ENCODE results near the gene OR9A2.

Gene OR9A2

DNA sequence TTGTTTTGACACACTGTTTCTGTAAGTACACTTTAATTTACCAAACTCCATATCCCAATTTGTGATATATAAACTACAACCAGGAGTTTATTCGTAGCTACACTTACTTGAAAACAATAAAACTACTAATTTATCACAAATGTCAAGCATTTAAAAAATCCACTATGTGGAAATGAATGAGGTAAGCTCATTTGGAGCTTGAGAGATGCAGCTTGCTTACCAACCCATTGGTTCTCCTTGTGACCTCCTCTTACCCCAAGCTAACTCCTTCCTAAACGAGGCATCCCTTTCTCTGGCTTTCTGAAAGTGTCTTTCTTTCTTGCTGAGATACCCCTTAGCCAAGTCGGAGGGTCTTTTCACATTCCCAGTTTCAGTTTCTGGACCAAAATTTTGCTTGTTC, 27.7 kb upstream of the OR9A2 start:
- TF ChIP-seq, protein P1, sequence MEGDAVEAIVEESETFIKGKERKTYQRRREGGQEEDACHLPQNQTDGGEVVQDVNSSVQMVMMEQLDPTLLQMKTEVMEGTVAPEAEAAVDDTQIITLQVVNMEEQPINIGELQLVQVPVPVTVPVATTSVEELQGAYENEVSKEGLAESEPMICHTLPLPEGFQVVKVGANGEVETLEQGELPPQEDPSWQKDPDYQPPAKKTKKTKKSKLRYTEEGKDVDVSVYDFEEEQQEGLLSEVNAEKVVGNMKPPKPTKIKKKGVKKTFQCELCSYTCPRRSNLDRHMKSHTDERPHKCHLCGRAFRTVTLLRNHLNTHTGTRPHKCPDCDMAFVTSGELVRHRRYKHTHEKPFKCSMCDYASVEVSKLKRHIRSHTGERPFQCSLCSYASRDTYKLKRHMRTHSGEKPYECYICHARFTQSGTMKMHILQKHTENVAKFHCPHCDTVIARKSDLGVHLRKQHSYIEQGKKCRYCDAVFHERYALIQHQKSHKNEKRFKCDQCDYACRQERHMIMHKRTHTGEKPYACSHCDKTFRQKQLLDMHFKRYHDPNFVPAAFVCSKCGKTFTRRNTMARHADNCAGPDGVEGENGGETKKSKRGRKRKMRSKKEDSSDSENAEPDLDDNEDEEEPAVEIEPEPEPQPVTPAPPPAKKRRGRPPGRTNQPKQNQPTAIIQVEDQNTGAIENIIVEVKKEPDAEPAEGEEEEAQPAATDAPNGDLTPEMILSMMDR (IDR thresholded peaks at IDR 0.05; ENCODE audit: insufficient read depth, missing control alignments): no peak
- no peak for FAIRE-seq
- no peak for DNase-seq (ENCODE audit: insufficient read length, low spot score)

DNA sequence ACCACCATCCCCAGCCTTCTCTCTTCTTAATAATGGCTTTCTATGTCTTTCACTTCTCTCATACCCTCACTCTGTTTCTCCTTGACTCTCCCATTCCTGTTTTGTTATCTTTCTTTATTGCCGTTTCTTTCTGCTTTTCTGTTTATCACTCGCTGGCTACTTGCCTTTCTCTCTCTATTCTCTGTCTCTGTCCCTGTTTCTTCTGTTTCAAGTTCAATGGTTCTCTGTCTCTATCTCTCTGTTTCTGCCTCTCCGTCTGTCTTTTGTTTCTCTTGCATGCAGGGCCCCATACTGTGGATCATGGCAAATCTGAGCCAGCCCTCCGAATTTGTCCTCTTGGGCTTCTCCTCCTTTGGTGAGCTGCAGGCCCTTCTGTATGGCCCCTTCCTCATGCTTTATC, 25.1 kb upstream of the OR9A2 start, which contains the start of gene OR6V1:
Gene OR6V1, plus strand, starts transcription at position 301 of the 400 bp plus-strand sequence. Its CDS starts 0 bp downstream, at position 301.
- DNase-seq (ENCODE audit: insufficient read length, low spot score): no peak
- FAIRE-seq: no peak
- TF ChIP-seq, protein P1 (IDR thresholded peaks at IDR 0.05; ENCODE audit: insufficient read depth, missing control alignments): no peak

GRCh38 chr7:143050931-143051330, 24.0 kb upstream of the OR9A2 start:
- TF ChIP-seq, protein P1 (IDR thresholded peaks at IDR 0.05; ENCODE audit: insufficient read depth, missing control alignments): no peak
- FAIRE-seq (no peak), DNase-seq (ENCODE audit: insufficient read length, low spot score) (no peak)

DNA sequence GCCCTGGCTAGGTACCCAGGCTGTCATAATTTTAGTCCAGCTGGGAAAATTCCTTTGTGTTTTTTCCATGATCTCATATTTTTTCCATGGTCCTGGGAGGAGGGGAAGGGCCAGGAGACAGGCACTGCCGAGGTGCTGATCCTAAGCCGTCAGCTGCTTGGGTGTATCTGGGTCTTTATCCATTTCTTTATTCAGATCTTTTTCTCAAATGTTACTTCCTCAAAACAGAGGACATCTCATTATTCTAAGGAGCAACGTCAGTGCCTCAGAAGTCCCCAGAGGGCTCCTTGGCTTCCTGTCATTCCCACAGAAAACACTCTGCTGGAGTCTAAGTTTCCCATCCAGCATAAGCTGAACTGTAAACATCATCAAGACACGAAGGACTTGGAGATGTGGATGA, 22.4 kb upstream of the OR9A2 start:
- no peak for DNase-seq (ENCODE audit: insufficient read length, low spot score)

DNA sequence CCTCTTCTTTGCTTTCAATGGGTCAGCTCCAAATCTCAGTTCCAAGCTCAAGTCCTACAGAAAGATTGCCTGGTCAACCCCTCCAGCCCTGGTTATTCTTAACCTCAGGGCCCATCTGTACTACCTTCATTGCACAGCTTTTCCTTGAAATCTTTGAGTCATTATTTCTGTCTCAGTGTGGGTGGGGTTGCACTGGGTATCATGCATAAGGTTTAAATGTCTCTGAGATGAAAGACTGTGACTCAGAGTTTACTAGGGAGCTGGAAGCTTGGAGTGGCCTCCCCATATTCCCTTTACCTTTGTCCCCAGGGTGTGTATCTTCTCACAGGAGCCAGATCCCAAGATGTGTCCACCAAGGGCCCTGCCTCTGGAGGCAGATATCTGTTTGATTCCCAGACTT, 21.9 kb upstream of the OR9A2 start:
- TF ChIP-seq, protein P1 (IDR thresholded peaks at IDR 0.05; ENCODE audit: insufficient read depth, missing control alignments): no peak
- FAIRE-seq: no peak
- no peak for DNase-seq (ENCODE audit: insufficient read length, low spot score)

More for the DNA sequence above, 22.4 kb upstream of the OR9A2 start:
- FAIRE-seq: no peak
- TF ChIP-seq, protein P1 (IDR thresholded peaks at IDR 0.05; ENCODE audit: insufficient read depth, missing control alignments): no peak

- DNase-seq (ENCODE audit: insufficient read length, low spot score) (no peak), FAIRE-seq (no peak)
- TF ChIP-seq, protein P1 (IDR thresholded peaks at IDR 0.05; ENCODE audit: insufficient read depth, missing control alignments): no peak
These were observed 20.4 kb upstream of the OR9A2 start for GRCh38 chr7:143047326-143047725.

DNA sequence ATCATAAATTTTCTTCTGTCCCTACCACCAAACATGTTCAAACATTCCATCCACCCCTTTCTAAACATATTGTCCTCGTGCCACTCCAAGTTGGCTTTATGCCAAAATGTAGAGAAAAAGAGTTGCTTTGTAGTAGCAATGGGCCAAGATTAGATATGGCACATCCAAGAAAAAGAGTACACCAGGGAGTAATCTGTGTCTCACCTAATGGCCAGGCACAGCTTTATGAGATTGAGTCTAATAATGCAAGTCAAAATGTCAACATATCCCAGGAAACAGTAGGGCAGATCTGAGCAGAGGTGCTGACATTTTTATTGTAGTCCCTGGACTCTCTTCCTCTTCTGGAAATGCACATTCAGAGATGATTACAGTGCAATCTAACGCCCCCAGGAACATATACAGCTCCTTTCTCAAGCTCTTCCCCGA, 19.5 kb upstream of the OR9A2 start:
- DNase-seq (ENCODE audit: insufficient read length, low spot score): no peak
- FAIRE-seq: no peak
- TF ChIP-seq, protein P1 (IDR thresholded peaks at IDR 0.05; ENCODE audit: insufficient read depth, missing control alignments): no peak
